Activated B cell treated with CpG ODN at 0.5 μM for 24 hours (primary cell): ENCODE measurements around the gene IGSF9. TPM values are rescaled to one million over a fixed set of nuclear protein-coding genes. Genes with fewer than 3 reads are reported as not detected.
A peak's percentile ranks its signal among the peaks of the same experiment; 100 is the strongest.
"Not testable (repeated sequence)": the region's sequence is repeated elsewhere in the genome, so short reads cannot be mapped to it uniquely, and the experiment has no call there.

Experiments used
- ATAC-seq: fragments of 200-7000 bp; cut with Tn5 transposase; one replicate; pipeline ENCODE4 v1.10.0; 2021; ENCODE audit warnings: low read depth, mild to moderate bottlenecking, moderate library complexity
- CTCF ChIA-PET: fragments of 350-600 bp; sonication (Branson Sonifier 250); formaldehyde crosslinking; loops from one replicate; lab custom pipeline; 2021; ENCODE audit warnings: antibody characterized with exemption; lab: Charles Lee
- POLR2A ChIA-PET: fragments of 350-600 bp; sonication (Branson Sonifier 250); formaldehyde crosslinking; loops from one replicate; lab custom pipeline; 2021; ENCODE audit warnings: antibody characterized with exemption; lab: Charles Lee
- DNase-seq: peaks from one replicate; pipeline ENCODE4 v3.0.0; 2022
- H3K27ac Mint-ChIP-seq: one replicate; pipeline ENCODE4 v1.8.0; 2020; ENCODE audit warnings: mixed read lengths
- H3K27me3 Mint-ChIP-seq: one replicate; pipeline ENCODE4 v1.8.0; 2021; ENCODE audit warnings: mixed read lengths
- H3K36me3 Mint-ChIP-seq: one replicate; pipeline ENCODE4 v1.8.0; 2021; ENCODE audit warnings: low read depth, mixed read lengths
- H3K4me1 Mint-ChIP-seq: one replicate; pipeline ENCODE4 v1.8.0; 2021; ENCODE audit warnings: mixed read lengths
- H3K4me3 Mint-ChIP-seq: one replicate; pipeline ENCODE4 v1.8.0; 2020; ENCODE audit warnings: mild to moderate bottlenecking, mixed read lengths
- H3K9me3 Mint-ChIP-seq: one replicate; pipeline ENCODE4 v1.8.0; 2020; ENCODE audit warnings: mixed read lengths
- CTCF ChIP-seq: fragments of 200-600 bp; IDR thresholded peaks from one replicate; pipeline ENCODE4 v1.8.0; 2022; ENCODE audit warnings: antibody characterized with exemption, mild to moderate bottlenecking
- intact Hi-C: fragments of 100-400 bp; cut with micrococcal nuclease; formaldehyde crosslinking; loops from one replicate; pipeline ENCODE4 v1.15.1; 2024
- total RNA-seq: library from RNA; stranded (reverse); gene quantifications from 2 replicates; pipeline ENCODE4 v1.2.3, GENCODE V29; 2022

The IGSF9 gene
- total RNA-seq, 1 donor from 2014 or later: not detected

GRCh38 chr1:159900086-159900680 is 45.2 kb downstream of the IGSF9 start, which contains the start of gene CFAP45:
Gene CFAP45, minus strand, starts transcription at chr1:159900165. Its CDS starts 67 bp downstream, at chr1:159900098.
- H3K36me3 Mint-ChIP-seq: no peaks in the 10 kb centered on the region
- no peak within 1 kb of the TSS for H3K27ac Mint-ChIP-seq
- H3K4me3 Mint-ChIP-seq: no peak within 1 kb of the TSS
- ATAC-seq: peak; percentile 37
- intact Hi-C loops: no loop called here
- no peaks in the 10 kb centered on the region for H3K27me3 Mint-ChIP-seq
- DNase-seq: no peak
- no peaks in the 10 kb centered on the region for H3K9me3 Mint-ChIP-seq
- no peak for TF ChIP-seq CTCF
- CTCF ChIA-PET: no interaction called here
- POLR2A ChIA-PET: no interaction called here
- peaks cover 10% of the 10 kb centered on the region for H3K4me1 Mint-ChIP-seq

GRCh38 chr1:159899634-159900033 is 45.8 kb downstream of the IGSF9 start:
- H3K27ac Mint-ChIP-seq, ATAC-seq, DNase-seq, H3K9me3 Mint-ChIP-seq, H3K4me3 Mint-ChIP-seq, CTCF ChIA-PET, H3K27me3 Mint-ChIP-seq, intact Hi-C loops, H3K36me3 Mint-ChIP-seq: not testable (repeated sequence)
- H3K4me1 Mint-ChIP-seq: peaks cover 10% of the 10 kb centered on the region
- POLR2A ChIA-PET: interaction anchor here (0.6 kb wide), 1 partner anchor 17 kb away, joined by 9 read pairs; no protein-coding TSS in a partner anchor

GRCh38 chr1:159898527-159898926 is 46.9 kb downstream of the IGSF9 start:
- ChIA-PET POLR2A (no interaction called here), CTCF (no interaction called here)
- no peaks in the 10 kb centered on the region for H3K36me3 Mint-ChIP-seq
- ATAC-seq (no peak), DNase-seq (no peak)
- intact Hi-C loops: no loop called here
- no peak overlapping the region for H3K27ac Mint-ChIP-seq
- H3K9me3 Mint-ChIP-seq: no peaks in the 10 kb centered on the region
- peaks cover 10% of the 10 kb centered on the region for H3K4me1 Mint-ChIP-seq
- no peaks in the 10 kb centered on the region for H3K27me3 Mint-ChIP-seq
- TF ChIP-seq CTCF: no peak
- no peak overlapping the region for H3K4me3 Mint-ChIP-seq

GRCh38 chr1:159897962-159898361 is 47.5 kb downstream of the IGSF9 start:
- Mint-ChIP-seq H3K4me3 (no peak overlapping the region), H3K4me1 (peaks cover 10% of the 10 kb centered on the region), H3K9me3 (no peaks in the 10 kb centered on the region), H3K27ac (no peak overlapping the region), H3K27me3 (no peaks in the 10 kb centered on the region), H3K36me3 (no peaks in the 10 kb centered on the region)
- no peak for DNase-seq
- TF ChIP-seq CTCF: no peak
- ChIA-PET POLR2A (no interaction called here), CTCF (no interaction called here)
- intact Hi-C loops: no loop called here
- ATAC-seq: no peak

GRCh38 chr1:159896546-159896930 is 48.9 kb downstream of the IGSF9 start:
- ChIA-PET POLR2A (no interaction called here), CTCF (interaction anchor here (1.2 to 9.1 kb wide), 2 partner anchors 96 to 111 kb away, joined by 3 to 176 read pairs; partner anchors contain the start of gene FCRL6)
- intact Hi-C loops: no loop called here
- ATAC-seq: no peak
- H3K27ac Mint-ChIP-seq: no peak overlapping the region
- TF ChIP-seq CTCF: no peak
- DNase-seq: no peak
- H3K27me3 Mint-ChIP-seq: no peaks in the 10 kb centered on the region
- no peak overlapping the region for H3K4me3 Mint-ChIP-seq
- peaks cover 12% of the 10 kb centered on the region for H3K4me1 Mint-ChIP-seq
- no peaks in the 10 kb centered on the region for H3K36me3 Mint-ChIP-seq
- H3K9me3 Mint-ChIP-seq: no peaks in the 10 kb centered on the region
